ENCODE data around the gene IGSF1.
"Not testable (repeated sequence)": the region's sequence is repeated elsewhere in the genome, so short reads cannot be mapped to it uniquely, and the experiment has no call there.

The IGSF1 gene

GRCh38 chrX:131262738-131263679 is 26.1 kb downstream of the IGSF1 start:
- no peak for DNase-seq (ENCODE audit: extremely low spot score)
- POLR2A ChIA-PET = no interaction called here
- peak; percentile 13 for TF ChIP-seq CTCF (IDR thresholded peaks at IDR 0.05; ENCODE audit: control extremely low read depth, extremely low read depth, low read depth, missing control alignments)
- CTCF ChIA-PET = interaction anchor here (1.0 to 1.7 kb wide), 2 partner anchors 14 to 24 kb away, joined by 3 to 5 read pairs; no protein-coding TSS in a partner anchor

GRCh38 chrX:131262200-131262599 is 26.9 kb downstream of the IGSF1 start:
- DNase-seq (ENCODE audit: extremely low spot score) = no peak
- no peak for TF ChIP-seq CTCF (IDR thresholded peaks at IDR 0.05; ENCODE audit: control extremely low read depth, extremely low read depth, low read depth, missing control alignments)
- POLR2A ChIA-PET = no interaction called here
- CTCF ChIA-PET = interaction anchor here (1.0 to 1.7 kb wide), 2 partner anchors 14 to 23 kb away, joined by 3 to 5 read pairs; no protein-coding TSS in a partner anchor

GRCh38 chrX:131257367-131257766 is 31.7 kb downstream of the IGSF1 start:
- ChIA-PET POLR2A (no interaction called here), CTCF (no interaction called here)
- no peak for TF ChIP-seq CTCF (IDR thresholded peaks at IDR 0.05; ENCODE audit: control extremely low read depth, extremely low read depth, low read depth, missing control alignments)
- no peak for DNase-seq (ENCODE audit: extremely low spot score)

GRCh38 chrX:131250984-131251738 is 37.9 kb downstream of the IGSF1 start:
- POLR2A ChIA-PET; CTCF ChIA-PET; DNase-seq (ENCODE audit: extremely low spot score): not testable (repeated sequence)

GRCh38 chrX:131239057-131239456 is 50.0 kb downstream of the IGSF1 start:
- POLR2A ChIA-PET = no interaction called here

GRCh38 chrX:131237363-131237762 is 51.7 kb downstream of the IGSF1 start:
- DNase-seq (ENCODE audit: extremely low spot score) = no peak
- POLR2A ChIA-PET = no interaction called here
- CTCF ChIA-PET = no interaction called here
- TF ChIP-seq CTCF (IDR thresholded peaks at IDR 0.05; ENCODE audit: control extremely low read depth, extremely low read depth, low read depth, missing control alignments) = no peak

More at GRCh38 chrX:131239057-131239456, 50.0 kb downstream of the IGSF1 start:
- CTCF ChIA-PET = interaction anchor here (1.0 kb wide), 1 partner anchor 23 kb away, joined by 3 read pairs; no protein-coding TSS in a partner anchor
- no peak for DNase-seq (ENCODE audit: extremely low spot score)
- TF ChIP-seq CTCF (IDR thresholded peaks at IDR 0.05; ENCODE audit: control extremely low read depth, extremely low read depth, low read depth, missing control alignments) = no peak

Data from GM10248 (cell line).